BLaER1 (cell line): ENCODE data around the gene MFSD2B.

Source experiments
- H3K27ac ChIP-seq: shearing (Covaris generic); formaldehyde crosslinking; 2 replicates; pipeline ENCODE4 v1.8.1; 2022
- H3K27me3 ChIP-seq: shearing (Covaris generic); formaldehyde crosslinking; 2 replicates; pipeline ENCODE4 v1.8.1; 2022
- H3K36me3 ChIP-seq: shearing (Covaris generic); formaldehyde crosslinking; 2 replicates; pipeline ENCODE4 v1.8.1; 2022
- H3K4me1 ChIP-seq: shearing (Covaris generic); formaldehyde crosslinking; 2 replicates; pipeline ENCODE4 v1.8.1; 2022
- H3K4me2 ChIP-seq: shearing (Covaris generic); formaldehyde crosslinking; 2 replicates; pipeline ENCODE4 v1.8.1; 2022
- H3K4me3 ChIP-seq: shearing (Covaris generic); formaldehyde crosslinking; 2 replicates; pipeline ENCODE4 v1.8.1; 2022
- H3K9ac ChIP-seq: shearing (Covaris generic); formaldehyde crosslinking; 2 replicates; pipeline ENCODE4 v1.8.1; 2022
- H3K9me3 ChIP-seq: shearing (Covaris generic); formaldehyde crosslinking; 2 replicates; pipeline ENCODE4 v1.8.1; 2022
- H4K20me1 ChIP-seq: shearing (Covaris generic); formaldehyde crosslinking; 2 replicates; pipeline ENCODE4 v1.8.1; 2022
- Cebpa-rat ChIP-seq: shearing (Covaris generic); IDR thresholded peaks from 2 replicates; pipeline ENCODE4 v1.8.1; 2022

Gene MFSD2B

GRCh38 chr2:24075259-24075658 is 65.4 kb downstream of the MFSD2B start:
- H3K27ac ChIP-seq = no peak overlapping the region
- peaks cover 44% of the 10 kb centered on the region for H4K20me1 ChIP-seq
- H3K9me3 ChIP-seq = no peaks in the 10 kb centered on the region
- H3K4me3 ChIP-seq = peak overlapping the region; percentile 84
- no peaks in the 10 kb centered on the region for H3K27me3 ChIP-seq
- H3K36me3 ChIP-seq = peaks cover 47% of the 10 kb centered on the region
- peaks cover 30% of the 10 kb centered on the region for H3K4me1 ChIP-seq
- no peak for TF ChIP-seq Cebpa-rat
- H3K4me2 ChIP-seq = peak overlapping the region; percentile 73
- H3K9ac ChIP-seq = peak overlapping the region; percentile 88
